Measurements from ENCODE around the gene DMD. TPM values are rescaled to one million over a fixed set of nuclear protein-coding genes. Genes with fewer than 3 reads are reported as not detected.

Gene DMD
- total and polyA plus RNA-seq, 4 experiments from 2014 or later = 0.18 to 0.55 (median 0.19) TPM; not detected in 1

GRCh38 chrX:31461266-31461665 lies 1750.1 kb downstream of the DMD start:
- Histone ChIP-seq H3K27ac (ENCODE audit: low read depth, low read length) (no peak overlapping the region), H3K4me3 (ENCODE audit: low read length in 2 of 2) (no peak overlapping the region), H3K4me1 (ENCODE audit: insufficient read depth, low read length) (no peaks in the 10 kb centered on the region), H3K36me3 (ENCODE audit: insufficient read depth, low read length) (no peaks in the 10 kb centered on the region), H3K27me3 (ENCODE audit: insufficient read depth, low read length) (no peaks in the 10 kb centered on the region), H3K9me3 (ENCODE audit: control insufficient read depth in 1 of 2, low read length in 2 of 2) (no peaks in the 10 kb centered on the region)
- no peaks in the 10 kb centered on the region for H3K36me3 Mint-ChIP-seq
- CTCF ChIA-PET (ENCODE audit: partially characterized antibody) = no interaction called here
- intact Hi-C loops (cut with micrococcal nuclease) = no loop called here
- no peak overlapping the region for H3K4me3 Mint-ChIP-seq
- peaks cover 0 to 2% (median 0%) of the 10 kb centered on the region in 8 donors for H3K9me3 Mint-ChIP-seq
- H3K27ac Mint-ChIP-seq = no peak overlapping the region
- POLR2A ChIA-PET (ENCODE audit: partially characterized antibody) = no interaction called here
- no peak for DNase-seq
- H3K4me1 Mint-ChIP-seq = no peaks in the 10 kb centered on the region
- H3K27me3 Mint-ChIP-seq = no peaks in the 10 kb centered on the region

- no peak for DNase-seq
- intact Hi-C loops (cut with micrococcal nuclease) = no loop called here
- POLR2A ChIA-PET (ENCODE audit: partially characterized antibody) = no interaction called here
- Mint-ChIP-seq H3K36me3 (no peaks in the 10 kb centered on the region), H3K4me3 (no peak overlapping the region), H3K27me3 (no peaks in the 10 kb centered on the region), H3K9me3 (peaks cover 0 to 2% (median 0%) of the 10 kb centered on the region in 8 donors), H3K27ac (no peak overlapping the region), H3K4me1 (no peaks in the 10 kb centered on the region)
- CTCF ChIA-PET (ENCODE audit: partially characterized antibody) = no interaction called here
- Histone ChIP-seq H3K4me1 (ENCODE audit: insufficient read depth, low read length) (no peaks in the 10 kb centered on the region), H3K9me3 (ENCODE audit: control insufficient read depth in 1 of 2, low read length in 2 of 2) (no peaks in the 10 kb centered on the region), H3K27ac (ENCODE audit: low read depth, low read length) (no peak overlapping the region), H3K36me3 (ENCODE audit: insufficient read depth, low read length) (no peaks in the 10 kb centered on the region), H3K4me3 (ENCODE audit: low read length in 2 of 2) (no peak overlapping the region), H3K27me3 (ENCODE audit: insufficient read depth, low read length) (no peaks in the 10 kb centered on the region)
Measured at GRCh38 chrX:31459361-31459760, 1752.0 kb downstream of the DMD start.

GRCh38 chrX:31449965-31450364 lies 1761.4 kb downstream of the DMD start:
- H3K4me1 ChIP-seq (ENCODE audit: insufficient read depth, low read length) = no peaks in the 10 kb centered on the region
- POLR2A ChIA-PET (ENCODE audit: partially characterized antibody) = no interaction called here
- peaks cover 0 to 1% of the 10 kb centered on the region in 2 donors for H3K27me3 Mint-ChIP-seq
- no peak overlapping the region for H3K4me3 Mint-ChIP-seq
- H3K4me3 ChIP-seq (ENCODE audit: low read length in 2 of 2) = no peak overlapping the region
- no peaks in the 10 kb centered on the region for H3K27me3 ChIP-seq (ENCODE audit: insufficient read depth, low read length)
- DNase-seq = no peak
- H3K36me3 Mint-ChIP-seq = no peaks in the 10 kb centered on the region
- H3K27ac ChIP-seq (ENCODE audit: low read depth, low read length) = no peak overlapping the region
- no peaks in the 10 kb centered on the region for H3K36me3 ChIP-seq (ENCODE audit: insufficient read depth, low read length)
- no peaks in the 10 kb centered on the region for H3K4me1 Mint-ChIP-seq
- CTCF ChIA-PET (ENCODE audit: partially characterized antibody) = no interaction called here
- H3K27ac Mint-ChIP-seq = no peak overlapping the region
- H3K9me3 Mint-ChIP-seq = peaks cover 0 to 2% (median 0%) of the 10 kb centered on the region in 8 donors
- intact Hi-C loops (cut with micrococcal nuclease) = no loop called here
- no peaks in the 10 kb centered on the region for H3K9me3 ChIP-seq (ENCODE audit: control insufficient read depth in 1 of 2, low read length in 2 of 2)

GRCh38 chrX:31449081-31449480 lies 1762.3 kb downstream of the DMD start:
- H3K4me1 ChIP-seq (ENCODE audit: insufficient read depth, low read length) = no peaks in the 10 kb centered on the region
- no peaks in the 10 kb centered on the region for H3K4me1 Mint-ChIP-seq
- H3K27ac Mint-ChIP-seq = no peak overlapping the region
- ChIA-PET CTCF (ENCODE audit: partially characterized antibody) (no interaction called here), POLR2A (ENCODE audit: partially characterized antibody) (no interaction called here)
- no peak overlapping the region for H3K4me3 Mint-ChIP-seq
- intact Hi-C loops (cut with micrococcal nuclease) = no loop called here
- no peak overlapping the region for H3K27ac ChIP-seq (ENCODE audit: low read depth, low read length)
- H3K36me3 Mint-ChIP-seq = no peaks in the 10 kb centered on the region
- no peaks in the 10 kb centered on the region for H3K27me3 ChIP-seq (ENCODE audit: insufficient read depth, low read length)
- peaks cover 0 to 2% (median 0%) of the 10 kb centered on the region in 8 donors for H3K9me3 Mint-ChIP-seq
- no peaks in the 10 kb centered on the region for H3K9me3 ChIP-seq (ENCODE audit: control insufficient read depth in 1 of 2, low read length in 2 of 2)
- H3K4me3 ChIP-seq (ENCODE audit: low read length in 2 of 2) = no peak overlapping the region
- H3K36me3 ChIP-seq (ENCODE audit: insufficient read depth, low read length) = no peaks in the 10 kb centered on the region
- no peak for DNase-seq
- H3K27me3 Mint-ChIP-seq = peaks cover 0 to 1% of the 10 kb centered on the region in 2 donors

- intact Hi-C loops (cut with micrococcal nuclease) = no loop called here
- Mint-ChIP-seq H3K4me1 (no peaks in the 10 kb centered on the region), H3K4me3 (no peak overlapping the region), H3K36me3 (no peaks in the 10 kb centered on the region), H3K9me3 (peaks cover 0 to 2% (median 0%) of the 10 kb centered on the region in 8 donors), H3K27ac (no peak overlapping the region), H3K27me3 (peaks cover 0 to 1% of the 10 kb centered on the region in 2 donors)
- H3K9me3 ChIP-seq (ENCODE audit: control insufficient read depth in 1 of 2, low read length in 2 of 2) = no peaks in the 10 kb centered on the region
- ChIA-PET POLR2A (ENCODE audit: partially characterized antibody) (no interaction called here), CTCF (ENCODE audit: partially characterized antibody) (no interaction called here)
- H3K27ac ChIP-seq (ENCODE audit: low read depth, low read length) = no peak overlapping the region
- no peaks in the 10 kb centered on the region for H3K27me3 ChIP-seq (ENCODE audit: insufficient read depth, low read length)
- H3K4me1 ChIP-seq (ENCODE audit: insufficient read depth, low read length) = no peaks in the 10 kb centered on the region
- no peak for DNase-seq
- no peak overlapping the region for H3K4me3 ChIP-seq (ENCODE audit: low read length in 2 of 2)
- no peaks in the 10 kb centered on the region for H3K36me3 ChIP-seq (ENCODE audit: insufficient read depth, low read length)
Measured at GRCh38 chrX:31445542-31445941, 1765.8 kb downstream of the DMD start.

GRCh38 chrX:31443654-31444053 lies 1767.7 kb downstream of the DMD start:
- no peak overlapping the region for H3K27ac Mint-ChIP-seq
- H3K4me3 Mint-ChIP-seq = no peak overlapping the region
- H3K4me1 Mint-ChIP-seq = no peaks in the 10 kb centered on the region
- H3K36me3 Mint-ChIP-seq = no peaks in the 10 kb centered on the region
- no peaks in the 10 kb centered on the region for H3K27me3 Mint-ChIP-seq
- Histone ChIP-seq H3K36me3 (ENCODE audit: insufficient read depth, low read length) (no peaks in the 10 kb centered on the region), H3K4me3 (ENCODE audit: low read length in 2 of 2) (no peak overlapping the region), H3K4me1 (ENCODE audit: insufficient read depth, low read length) (no peaks in the 10 kb centered on the region), H3K27me3 (ENCODE audit: insufficient read depth, low read length) (no peaks in the 10 kb centered on the region), H3K9me3 (ENCODE audit: control insufficient read depth in 1 of 2, low read length in 2 of 2) (no peaks in the 10 kb centered on the region), H3K27ac (ENCODE audit: low read depth, low read length) (no peak overlapping the region)
- DNase-seq = no peak
- POLR2A ChIA-PET (ENCODE audit: partially characterized antibody) = no interaction called here
- peaks cover 0 to 2% (median 0%) of the 10 kb centered on the region in 8 donors for H3K9me3 Mint-ChIP-seq
- CTCF ChIA-PET (ENCODE audit: partially characterized antibody) = no interaction called here
- intact Hi-C loops (cut with micrococcal nuclease) = no loop called here

GRCh38 chrX:31440546-31440945 lies 1770.8 kb downstream of the DMD start:
- no peaks in the 10 kb centered on the region for H3K36me3 ChIP-seq (ENCODE audit: insufficient read depth, low read length)
- Mint-ChIP-seq H3K27ac (no peak overlapping the region), H3K4me1 (no peaks in the 10 kb centered on the region), H3K4me3 (no peak overlapping the region), H3K9me3 (peaks cover 0 to 2% (median 0%) of the 10 kb centered on the region in 8 donors), H3K27me3 (no peaks in the 10 kb centered on the region), H3K36me3 (no peaks in the 10 kb centered on the region)
- ChIA-PET POLR2A (ENCODE audit: partially characterized antibody) (no interaction called here), CTCF (ENCODE audit: partially characterized antibody) (no interaction called here)
- no peaks in the 10 kb centered on the region for H3K4me1 ChIP-seq (ENCODE audit: insufficient read depth, low read length)
- H3K27ac ChIP-seq (ENCODE audit: low read depth, low read length) = no peak overlapping the region
- no peak overlapping the region for H3K4me3 ChIP-seq (ENCODE audit: low read length in 2 of 2)
- intact Hi-C loops (cut with micrococcal nuclease) = no loop called here
- H3K9me3 ChIP-seq (ENCODE audit: control insufficient read depth in 1 of 2, low read length in 2 of 2) = no peaks in the 10 kb centered on the region
- no peaks in the 10 kb centered on the region for H3K27me3 ChIP-seq (ENCODE audit: insufficient read depth, low read length)
- DNase-seq = no peak

GRCh38 chrX:31436424-31436823 lies 1774.9 kb downstream of the DMD start:
- Histone ChIP-seq H3K9me3 (ENCODE audit: control insufficient read depth in 1 of 2, low read length in 2 of 2) (no peaks in the 10 kb centered on the region), H3K4me3 (ENCODE audit: low read length in 2 of 2) (no peak overlapping the region), H3K27ac (ENCODE audit: low read depth, low read length) (no peak overlapping the region), H3K4me1 (ENCODE audit: insufficient read depth, low read length) (no peaks in the 10 kb centered on the region), H3K36me3 (ENCODE audit: insufficient read depth, low read length) (no peaks in the 10 kb centered on the region), H3K27me3 (ENCODE audit: insufficient read depth, low read length) (no peaks in the 10 kb centered on the region)
- CTCF ChIA-PET (ENCODE audit: partially characterized antibody) = no interaction called here
- no peak for DNase-seq
- no peak overlapping the region for H3K27ac Mint-ChIP-seq
- H3K36me3 Mint-ChIP-seq = no peaks in the 10 kb centered on the region
- intact Hi-C loops (cut with micrococcal nuclease) = no loop called here
- H3K4me1 Mint-ChIP-seq = no peaks in the 10 kb centered on the region
- POLR2A ChIA-PET (ENCODE audit: partially characterized antibody) = no interaction called here
- H3K9me3 Mint-ChIP-seq = peaks cover 0 to 2% (median 0%) of the 10 kb centered on the region in 8 donors
- no peaks in the 10 kb centered on the region for H3K27me3 Mint-ChIP-seq
- no peak overlapping the region for H3K4me3 Mint-ChIP-seq
